PFSK-1 (cell line): ENCODE results near the gene TMEM11.

Experiments
- POLR2AphosphoS5 ChIP-seq: IDR thresholded peaks from 2 replicates; pipeline ENCODE4 v1.6.1; 2012; ENCODE audit warnings: low read depth, mild to moderate bottlenecking, control low read depth, low read length, moderate library complexity
- REST ChIP-seq, 2 experiments: IDR thresholded peaks; 2 replicates each; pipeline versions ENCODE4 v1.6.1 to v1.8.0; 2011 to 2012; ENCODE audit warnings: low read depth in 2 of 2, low read length in 2 of 2, control low read depth in 1 of 2, inconsistent platforms in 1 of 2, mild to moderate bottlenecking in 1 of 2, moderate library complexity in 1 of 2; ENCODE audit not compliant: insufficient read depth in 1 of 2
- SIN3A ChIP-seq: IDR thresholded peaks from 2 replicates; pipeline ENCODE4 v1.6.1; 2012; ENCODE audit warnings: mild to moderate bottlenecking, low read length, moderate library complexity, borderline replicate concordance; ENCODE audit not compliant: insufficient read depth
- TAF1 ChIP-seq: IDR thresholded peaks from 2 replicates; pipeline ENCODE4 v1.6.1; 2012; ENCODE audit warnings: low read length, control low read depth, borderline replicate concordance; ENCODE audit not compliant: insufficient read depth

- peak; percentile 84 for TF ChIP-seq POLR2AphosphoS5
- TF ChIP-seq TAF1 = peak; percentile 93
- 0 out of 4 replicates have a peak, but pooled peaks of 1 of the 2 experiments have one; percentile 20 for TF ChIP-seq REST (IDR thresholded peaks at IDR 0.05; ENCODE audit: insufficient read depth in 1 of 2, low read depth in 2 of 2, low read length in 2 of 2)
- peak; percentile 13; the same call in 1 of the 2 replicates for TF ChIP-seq SIN3A
These were observed at the start of gene TMEM11 for GRCh38 chr17:21214015-21214776.
